Esophagus squamous epithelium (tissue), 5 donors: ENCODE data around the gene VEPH1. TPM values are rescaled to one million over a fixed set of nuclear protein-coding genes. Genes with fewer than 3 reads are reported as not detected.

Experiments used
- DNase-seq: peaks from one replicate; lab custom pipeline; 2025; lab: John Stamatoyannopoulos, UW
- H3K27ac ChIP-seq, 4 donors: fragments of 200-600 bp; sonication (generic); one replicate each; pipeline ENCODE4 v1.5.1; 2016 to 2019; ENCODE audit warnings: mild to moderate bottlenecking in 1 of 4
- H3K27me3 ChIP-seq, 4 donors: fragments of 200-600 bp; sonication (generic); 1 replicate in 3 of 4; 2 replicates in 1 of 4; pipeline versions ENCODE4 v1.5.1 to v1.6.0; 2017 to 2021; ENCODE audit warnings: antibody characterized with exemption in 1 of 4
- H3K36me3 ChIP-seq, 3 donors: fragments of 200-600 bp; sonication (generic); one replicate each; pipeline ENCODE4 v1.5.1; 2016 to 2019
- H3K4me1 ChIP-seq, 3 donors: fragments of 200-600 bp; sonication (generic); one replicate each; pipeline ENCODE4 v1.5.1; 2017 to 2019
- H3K4me3 ChIP-seq, 4 donors: fragments of 200-600 bp; sonication (generic); 1 replicate in 3 of 4; 2 replicates in 1 of 4; pipeline ENCODE4 v1.5.1; 2016 to 2019; ENCODE audit warnings: mild to moderate bottlenecking in 2 of 4, moderate library complexity in 1 of 4
- H3K9me3 ChIP-seq, 3 donors: fragments of 200-600 bp; sonication (generic); one replicate each; pipeline ENCODE4 v1.5.1; 2016 to 2019
- CTCF ChIP-seq, 6 experiments: fragments of 450-650 bp in 4 of 6; fragments of 200-600 bp in 2 of 6; sonication (generic) in 2 of 6; IDR thresholded peaks; one replicate each; pipeline ENCODE4 v1.5.1; 2016 to 2019; ENCODE audit warnings: antibody characterized with exemption in 6 of 6, mild to moderate bottlenecking in 4 of 6, moderate library complexity in 4 of 6
- POLR2A ChIP-seq, 4 donors: fragments of 450-650 bp; IDR thresholded peaks; one replicate each; pipeline ENCODE4 v1.6.1; 2017; ENCODE audit warnings: antibody characterized with exemption in 4 of 4, mild to moderate bottlenecking in 4 of 4, moderate library complexity in 3 of 4
- WGBS, 2 donors: methylation state at CpG; one replicate each; pipeline ENCODE4 v1.1.5; 2018; 5-methylcytosine and 5-hydroxymethylcytosine counted together
- intact Hi-C: fragments of 100-400 bp; cut with DNase I; formaldehyde crosslinking; loops from one replicate; pipeline ENCODE4 v1.15.0; 2022
- total RNA-seq, 4 donors: library from RNA; depleted of rRNA; stranded (reverse); fragments of >200 nt; gene quantifications; one replicate each; pipeline ENCODE4 v1.1.0, GENCODE V29; 2016
- donor health status: DM: yes; HTN: yes; CAD: no.

VEPH1 gene
- total RNA-seq, 4 donors from 2014 or later: not detected

- H3K36me3 ChIP-seq: no peaks in the 10 kb centered on the region
- WGBS, 2 donors: 66% methylated on average over 7 of the region's 7 CpGs
- no peak overlapping the region for H3K4me3 ChIP-seq
- no peaks in the 10 kb centered on the region for H3K27me3 ChIP-seq
- intact Hi-C loops: no loop called here
- no peaks in the 10 kb centered on the region for H3K9me3 ChIP-seq
- H3K4me1 ChIP-seq: no peaks in the 10 kb centered on the region
- no peak for DNase-seq
- no peak overlapping the region for H3K27ac ChIP-seq
- no peak for TF ChIP-seq POLR2A (IDR thresholded peaks at IDR 0.05)
Measured at GRCh38 chr3:157469561-157470294, 33.5 kb downstream of the VEPH1 start.

- H3K27me3 ChIP-seq: no peaks in the 10 kb centered on the region
- DNase-seq: no peak
- no peak overlapping the region for H3K27ac ChIP-seq
- TF ChIP-seq CTCF (IDR thresholded peaks at IDR 0.05) (no peak), POLR2A (IDR thresholded peaks at IDR 0.05) (no peak)
- H3K4me3 ChIP-seq: no peak overlapping the region
- H3K4me1 ChIP-seq: no peaks in the 10 kb centered on the region
- WGBS, 2 donors: 0 to 12% methylated on average over 1 of the region's 1 CpG
- no peaks in the 10 kb centered on the region for H3K9me3 ChIP-seq
- intact Hi-C loops: no loop called here
- no peaks in the 10 kb centered on the region for H3K36me3 ChIP-seq
Measured at GRCh38 chr3:157467200-157467599, 36.0 kb downstream of the VEPH1 start.

GRCh38 chr3:157465741-157466140, 37.5 kb downstream of the VEPH1 start:
- no peak for TF ChIP-seq CTCF (IDR thresholded peaks at IDR 0.05)
- no peak for TF ChIP-seq POLR2A (IDR thresholded peaks at IDR 0.05)
- no peaks in the 10 kb centered on the region for H3K9me3 ChIP-seq
- no peaks in the 10 kb centered on the region for H3K4me1 ChIP-seq
- H3K4me3 ChIP-seq: no peak overlapping the region
- H3K27ac ChIP-seq: no peak overlapping the region
- no peak for DNase-seq
- WGBS, 2 donors: 72 to 93% methylated on average over 1 of the region's 1 CpG
- intact Hi-C loops: no loop called here
- H3K36me3 ChIP-seq: no peaks in the 10 kb centered on the region
- H3K27me3 ChIP-seq: no peaks in the 10 kb centered on the region

GRCh38 chr3:157464321-157464720, 38.9 kb downstream of the VEPH1 start:
- no peak overlapping the region for H3K4me3 ChIP-seq
- WGBS, 2 donors: 57 to 78% methylated on average over 3 of the region's 3 CpGs
- no peak for TF ChIP-seq CTCF (IDR thresholded peaks at IDR 0.05)
- no peak for TF ChIP-seq POLR2A (IDR thresholded peaks at IDR 0.05)
- H3K9me3 ChIP-seq: no peaks in the 10 kb centered on the region
- H3K36me3 ChIP-seq: no peaks in the 10 kb centered on the region
- DNase-seq: no peak
- intact Hi-C loops: no loop called here
- no peaks in the 10 kb centered on the region for H3K27me3 ChIP-seq
- no peaks in the 10 kb centered on the region for H3K4me1 ChIP-seq
- H3K27ac ChIP-seq: no peak overlapping the region

- no peaks in the 10 kb centered on the region for H3K4me1 ChIP-seq
- no peaks in the 10 kb centered on the region for H3K9me3 ChIP-seq
- WGBS, 2 donors: 50 to 79% methylated on average over 1 of the region's 1 CpG
- TF ChIP-seq POLR2A (IDR thresholded peaks at IDR 0.05): no peak
- no peak for TF ChIP-seq CTCF (IDR thresholded peaks at IDR 0.05)
- DNase-seq: no peak
- H3K27me3 ChIP-seq: no peaks in the 10 kb centered on the region
- intact Hi-C loops: no loop called here
- no peak overlapping the region for H3K4me3 ChIP-seq
- H3K27ac ChIP-seq: no peak overlapping the region
- no peaks in the 10 kb centered on the region for H3K36me3 ChIP-seq
Measured at GRCh38 chr3:157463816-157464215, 39.4 kb downstream of the VEPH1 start.
